Esophagus squamous epithelium (tissue), 5 donors: ENCODE data around the gene MRPS15. TPM values are rescaled to one million over a fixed set of nuclear protein-coding genes. Genes with fewer than 3 reads are reported as not detected.

Experiments used
- DNase-seq: peaks from one replicate; lab custom pipeline; 2025; lab: John Stamatoyannopoulos, UW
- H3K27ac ChIP-seq, 4 donors: fragments of 200-600 bp; sonication (generic); one replicate each; pipeline ENCODE4 v1.5.1; 2016 to 2019; ENCODE audit warnings: mild to moderate bottlenecking in 1 of 4
- H3K27me3 ChIP-seq, 4 donors: fragments of 200-600 bp; sonication (generic); 1 replicate in 3 of 4; 2 replicates in 1 of 4; pipeline versions ENCODE4 v1.5.1 to v1.6.0; 2017 to 2021; ENCODE audit warnings: antibody characterized with exemption in 1 of 4
- H3K36me3 ChIP-seq, 3 donors: fragments of 200-600 bp; sonication (generic); one replicate each; pipeline ENCODE4 v1.5.1; 2016 to 2019
- H3K4me1 ChIP-seq, 3 donors: fragments of 200-600 bp; sonication (generic); one replicate each; pipeline ENCODE4 v1.5.1; 2017 to 2019
- H3K4me3 ChIP-seq, 4 donors: fragments of 200-600 bp; sonication (generic); 1 replicate in 3 of 4; 2 replicates in 1 of 4; pipeline ENCODE4 v1.5.1; 2016 to 2019; ENCODE audit warnings: mild to moderate bottlenecking in 2 of 4, moderate library complexity in 1 of 4
- H3K9me3 ChIP-seq, 3 donors: fragments of 200-600 bp; sonication (generic); one replicate each; pipeline ENCODE4 v1.5.1; 2016 to 2019
- POLR2A ChIP-seq, 4 donors: fragments of 450-650 bp; IDR thresholded peaks; one replicate each; pipeline ENCODE4 v1.6.1; 2017; ENCODE audit warnings: antibody characterized with exemption in 4 of 4, mild to moderate bottlenecking in 4 of 4, moderate library complexity in 3 of 4
- WGBS, 2 donors: methylation state at CpG; one replicate each; pipeline ENCODE4 v1.1.5; 2018; 5-methylcytosine and 5-hydroxymethylcytosine counted together
- intact Hi-C: fragments of 100-400 bp; cut with DNase I; formaldehyde crosslinking; loops from one replicate; pipeline ENCODE4 v1.15.0; 2022
- total RNA-seq, 4 donors: library from RNA; depleted of rRNA; stranded (reverse); fragments of >200 nt; gene quantifications; one replicate each; pipeline ENCODE4 v1.1.0, GENCODE V29; 2016
- TF ChIP-seq, protein P1 (sequence below), 6 experiments: fragments of 450-650 bp in 4 of 6; fragments of 200-600 bp in 2 of 6; sonication (generic) in 2 of 6; IDR thresholded peaks; one replicate each; pipeline ENCODE4 v1.5.1; 2016 to 2019; ENCODE audit warnings: antibody characterized with exemption in 6 of 6, mild to moderate bottlenecking in 4 of 6, moderate library complexity in 4 of 6
- donor health status: DM: yes; HTN: yes; CAD: no.

The MRPS15 gene
- total RNA-seq, 4 donors from 2014 or later: 49.1 to 96.4 (median 74.0) TPM

DNA sequence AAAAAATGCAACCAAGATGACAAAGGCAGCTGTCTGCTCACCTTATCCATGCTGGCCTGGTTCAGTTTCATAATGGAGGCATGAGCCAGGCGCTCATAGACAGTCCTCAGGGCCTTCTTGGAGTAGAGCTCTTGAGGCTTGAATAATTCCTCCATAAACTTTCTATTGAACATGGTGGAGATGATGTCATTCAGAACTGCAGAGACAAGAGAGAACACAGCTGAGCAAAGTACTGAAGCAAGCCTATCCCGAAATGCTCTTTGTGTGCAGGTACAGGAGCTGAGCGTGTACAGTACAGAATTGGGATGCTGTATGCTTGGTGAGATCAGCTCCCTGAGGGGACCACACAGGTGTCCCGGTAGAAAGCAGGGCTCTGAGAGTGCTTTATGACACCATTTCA lies 25.5 kb downstream of the MRPS15 start:
- no peak overlapping the region for H3K4me3 ChIP-seq
- TF ChIP-seq, protein P1, sequence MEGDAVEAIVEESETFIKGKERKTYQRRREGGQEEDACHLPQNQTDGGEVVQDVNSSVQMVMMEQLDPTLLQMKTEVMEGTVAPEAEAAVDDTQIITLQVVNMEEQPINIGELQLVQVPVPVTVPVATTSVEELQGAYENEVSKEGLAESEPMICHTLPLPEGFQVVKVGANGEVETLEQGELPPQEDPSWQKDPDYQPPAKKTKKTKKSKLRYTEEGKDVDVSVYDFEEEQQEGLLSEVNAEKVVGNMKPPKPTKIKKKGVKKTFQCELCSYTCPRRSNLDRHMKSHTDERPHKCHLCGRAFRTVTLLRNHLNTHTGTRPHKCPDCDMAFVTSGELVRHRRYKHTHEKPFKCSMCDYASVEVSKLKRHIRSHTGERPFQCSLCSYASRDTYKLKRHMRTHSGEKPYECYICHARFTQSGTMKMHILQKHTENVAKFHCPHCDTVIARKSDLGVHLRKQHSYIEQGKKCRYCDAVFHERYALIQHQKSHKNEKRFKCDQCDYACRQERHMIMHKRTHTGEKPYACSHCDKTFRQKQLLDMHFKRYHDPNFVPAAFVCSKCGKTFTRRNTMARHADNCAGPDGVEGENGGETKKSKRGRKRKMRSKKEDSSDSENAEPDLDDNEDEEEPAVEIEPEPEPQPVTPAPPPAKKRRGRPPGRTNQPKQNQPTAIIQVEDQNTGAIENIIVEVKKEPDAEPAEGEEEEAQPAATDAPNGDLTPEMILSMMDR (IDR thresholded peaks at IDR 0.05): no peak
- no peak for TF ChIP-seq POLR2A (IDR thresholded peaks at IDR 0.05)
- no peak overlapping the region for H3K27ac ChIP-seq
- no peaks in the 10 kb centered on the region for H3K9me3 ChIP-seq
- H3K27me3 ChIP-seq: no peaks in the 10 kb centered on the region
- H3K4me1 ChIP-seq: peaks cover 0 to 16% (median 2%) of the 10 kb centered on the region in 3 donors
- WGBS, 2 donors: 79 to 98% methylated on average over 4 of the region's 4 CpGs
- intact Hi-C loops: no loop called here
- peaks cover 0 to 19% (median 0%) of the 10 kb centered on the region in 3 donors for H3K36me3 ChIP-seq
- no peak for DNase-seq

DNA sequence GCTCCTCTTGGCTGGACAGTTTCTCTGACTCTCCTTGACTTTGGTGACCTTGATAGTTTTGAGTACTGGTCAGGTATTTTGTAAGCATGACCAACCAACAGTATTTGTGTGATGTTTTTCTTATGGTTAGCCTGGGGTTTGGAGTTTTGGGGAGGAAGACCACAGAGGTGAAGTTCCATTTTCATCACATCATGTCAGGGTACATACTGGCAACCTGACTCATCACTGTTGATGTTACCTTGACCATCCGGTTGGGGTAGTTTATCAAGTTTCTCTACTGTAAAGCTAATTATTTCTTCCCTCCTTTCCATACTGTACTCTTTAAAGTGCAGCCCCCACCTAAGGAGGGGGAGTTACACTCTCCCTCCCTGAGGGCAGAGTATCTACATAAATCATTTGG lies 27.4 kb downstream of the MRPS15 start:
- H3K36me3 ChIP-seq: peaks cover 0 to 26% (median 0%) of the 10 kb centered on the region in 3 donors
- H3K4me3 ChIP-seq: no peak overlapping the region
- WGBS, 2 donors: 10 to 21% methylated on average over 1 of the region's 1 CpG
- H3K9me3 ChIP-seq: no peaks in the 10 kb centered on the region
- TF ChIP-seq POLR2A (IDR thresholded peaks at IDR 0.05): no peak
- TF ChIP-seq, protein P1 (IDR thresholded peaks at IDR 0.05): no peak
- no peaks in the 10 kb centered on the region for H3K27me3 ChIP-seq
- peaks cover 0 to 16% (median 2%) of the 10 kb centered on the region in 3 donors for H3K4me1 ChIP-seq
- peak overlapping the region in 3 of 4 donors; percentile 19 to 66 (median 58) for H3K27ac ChIP-seq
- intact Hi-C loops: no loop called here
- DNase-seq: no peak

DNA sequence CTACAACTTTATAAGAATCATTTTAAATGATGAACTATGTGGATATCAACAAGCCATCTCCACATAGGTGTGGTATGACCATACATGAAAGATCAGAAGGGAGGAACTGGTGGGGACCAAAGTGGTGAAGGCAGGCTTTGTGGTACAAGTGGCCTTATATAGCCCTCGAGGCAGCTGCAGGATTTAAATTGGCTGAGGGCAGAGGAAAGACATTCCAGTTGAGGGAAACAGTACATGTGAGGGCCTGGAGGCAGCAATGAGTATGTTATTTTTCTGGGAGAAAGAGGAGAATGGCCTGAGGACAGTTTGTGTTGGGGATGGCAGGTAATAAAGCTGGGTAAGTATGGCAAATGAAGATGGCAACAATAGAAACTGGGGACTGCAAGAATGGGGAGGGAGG lies 31.1 kb downstream of the MRPS15 start:
- DNase-seq: no peak
- H3K27ac ChIP-seq: no peak overlapping the region
- TF ChIP-seq, protein P1 (IDR thresholded peaks at IDR 0.05): no peak
- no peak for TF ChIP-seq POLR2A (IDR thresholded peaks at IDR 0.05)
- H3K27me3 ChIP-seq: no peaks in the 10 kb centered on the region
- 35 to 62% methylated on average over 1 of the region's 1 CpG for WGBS, 2 donors
- H3K36me3 ChIP-seq: peaks cover 0 to 34% (median 0%) of the 10 kb centered on the region in 3 donors
- no peak overlapping the region for H3K4me3 ChIP-seq
- intact Hi-C loops: no loop called here
- H3K9me3 ChIP-seq: no peaks in the 10 kb centered on the region
- peaks cover 0 to 16% (median 2%) of the 10 kb centered on the region in 3 donors for H3K4me1 ChIP-seq

DNA sequence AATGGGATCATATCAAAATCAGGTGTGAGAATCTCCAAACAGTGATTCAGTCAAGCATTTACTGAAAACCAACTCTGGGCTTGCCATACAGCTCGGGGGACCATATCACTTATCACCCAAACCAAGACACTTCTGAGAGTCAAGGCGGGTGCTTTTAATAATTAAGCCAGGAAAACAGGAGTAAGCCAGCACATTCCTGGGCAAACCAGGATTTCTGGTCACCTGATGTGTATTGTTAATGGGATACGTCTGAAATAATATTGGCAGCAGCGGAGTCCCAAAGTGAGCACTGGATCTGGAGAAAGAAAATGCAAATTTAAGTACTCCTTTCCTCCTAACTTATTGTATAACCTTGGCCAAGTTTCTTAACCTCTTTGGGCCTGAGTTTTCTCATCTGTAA lies 31.6 kb downstream of the MRPS15 start:
- 64 to 91% methylated on average over 4 of the region's 4 CpGs for WGBS, 2 donors
- Histone ChIP-seq H3K4me1 (peaks cover 0 to 14% (median 2%) of the 10 kb centered on the region in 3 donors), H3K4me3 (no peak overlapping the region), H3K27me3 (no peaks in the 10 kb centered on the region), H3K27ac (no peak overlapping the region), H3K9me3 (no peaks in the 10 kb centered on the region), H3K36me3 (peaks cover 0 to 29% (median 0%) of the 10 kb centered on the region in 3 donors)
- no peak for DNase-seq
- TF ChIP-seq, protein P1 (IDR thresholded peaks at IDR 0.05): no peak
- no peak for TF ChIP-seq POLR2A (IDR thresholded peaks at IDR 0.05)
- intact Hi-C loops: no loop called here

DNA sequence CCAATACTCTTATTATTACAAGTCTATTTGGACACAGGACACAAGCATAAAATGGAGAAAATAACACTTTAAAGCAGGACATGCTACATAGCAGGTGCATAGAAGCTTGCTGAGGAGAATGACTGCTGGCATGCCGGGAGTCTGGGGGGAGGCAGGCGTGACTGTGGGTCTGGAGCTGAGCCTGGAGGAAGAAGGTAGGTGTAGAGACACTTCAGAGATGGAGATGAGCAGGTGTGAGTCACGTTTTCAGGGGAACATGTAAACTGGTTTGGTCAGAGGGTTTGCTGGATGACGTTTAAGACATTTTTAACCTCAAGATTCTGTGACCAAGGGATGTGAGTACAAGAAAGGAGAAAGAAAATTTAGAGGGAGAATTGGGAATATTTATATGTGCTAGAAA lies 38.4 kb downstream of the MRPS15 start:
- Histone ChIP-seq H3K27ac (no peak overlapping the region), H3K9me3 (no peaks in the 10 kb centered on the region), H3K4me1 (peaks cover 0 to 6% (median 0%) of the 10 kb centered on the region in 3 donors), H3K4me3 (no peak overlapping the region), H3K27me3 (no peaks in the 10 kb centered on the region), H3K36me3 (peaks cover 0 to 33% (median 0%) of the 10 kb centered on the region in 3 donors)
- WGBS, 2 donors: 23 to 49% methylated on average over 4 of the region's 4 CpGs
- TF ChIP-seq POLR2A (IDR thresholded peaks at IDR 0.05): no peak
- TF ChIP-seq, protein P1 (IDR thresholded peaks at IDR 0.05): no peak
- intact Hi-C loops: loop anchor here (10.0 kb wide), 1 partner anchor 331 kb away; no protein-coding TSS in a partner anchor
- no peak for DNase-seq
